Measurements from ENCODE around the gene LOC128125822.

- TF ChIP-seq JUND (IDR thresholded peaks at IDR 0.05) (no peak), EGR1 (IDR thresholded peaks at IDR 0.05; ENCODE audit: low read depth) (no peak), POLR2AphosphoS5 (IDR thresholded peaks at IDR 0.05; ENCODE audit: low read depth, low read length) (no peak), EZH2 (IDR thresholded peaks at IDR 0.05) (no peak), CBX3 (IDR thresholded peaks at IDR 0.05; ENCODE audit: low read depth) (no peak), CTCF (IDR thresholded peaks at IDR 0.05 in 2 of 3, conservative IDR thresholded peaks at IDR 0.05 in 1 of 3; ENCODE audit: borderline replicate concordance in 1 of 3, insufficient read depth in 1 of 3, low read depth in 2 of 3, low read length in 2 of 3) (no peak), POLR2A (IDR thresholded peaks at IDR 0.05; ENCODE audit: borderline replicate concordance, extremely low read depth, insufficient read depth, insufficient read length) (no peak), ELF1 (IDR thresholded peaks at IDR 0.05; ENCODE audit: borderline replicate concordance, low read depth) (no peak), SP1 (IDR thresholded peaks at IDR 0.05; ENCODE audit: low read depth) (no peak), CEBPB (IDR thresholded peaks at IDR 0.05; ENCODE audit: low read depth) (no peak), SIN3A (IDR thresholded peaks at IDR 0.05; ENCODE audit: low read depth) (no peak), RAD21 (IDR thresholded peaks at IDR 0.05; ENCODE audit: low read depth) (no peak)
- TF ChIP-seq, protein P1, sequence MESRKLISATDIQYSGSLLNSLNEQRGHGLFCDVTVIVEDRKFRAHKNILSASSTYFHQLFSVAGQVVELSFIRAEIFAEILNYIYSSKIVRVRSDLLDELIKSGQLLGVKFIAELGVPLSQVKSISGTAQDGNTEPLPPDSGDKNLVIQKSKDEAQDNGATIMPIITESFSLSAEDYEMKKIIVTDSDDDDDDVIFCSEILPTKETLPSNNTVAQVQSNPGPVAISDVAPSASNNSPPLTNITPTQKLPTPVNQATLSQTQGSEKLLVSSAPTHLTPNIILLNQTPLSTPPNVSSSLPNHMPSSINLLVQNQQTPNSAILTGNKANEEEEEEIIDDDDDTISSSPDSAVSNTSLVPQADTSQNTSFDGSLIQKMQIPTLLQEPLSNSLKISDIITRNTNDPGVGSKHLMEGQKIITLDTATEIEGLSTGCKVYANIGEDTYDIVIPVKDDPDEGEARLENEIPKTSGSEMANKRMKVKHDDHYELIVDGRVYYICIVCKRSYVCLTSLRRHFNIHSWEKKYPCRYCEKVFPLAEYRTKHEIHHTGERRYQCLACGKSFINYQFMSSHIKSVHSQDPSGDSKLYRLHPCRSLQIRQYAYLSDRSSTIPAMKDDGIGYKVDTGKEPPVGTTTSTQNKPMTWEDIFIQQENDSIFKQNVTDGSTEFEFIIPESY (IDR thresholded peaks at IDR 0.05; ENCODE audit: extremely low read depth, insufficient replicate concordance, low read length) = no peak
- TF ChIP-seq, protein P2, sequence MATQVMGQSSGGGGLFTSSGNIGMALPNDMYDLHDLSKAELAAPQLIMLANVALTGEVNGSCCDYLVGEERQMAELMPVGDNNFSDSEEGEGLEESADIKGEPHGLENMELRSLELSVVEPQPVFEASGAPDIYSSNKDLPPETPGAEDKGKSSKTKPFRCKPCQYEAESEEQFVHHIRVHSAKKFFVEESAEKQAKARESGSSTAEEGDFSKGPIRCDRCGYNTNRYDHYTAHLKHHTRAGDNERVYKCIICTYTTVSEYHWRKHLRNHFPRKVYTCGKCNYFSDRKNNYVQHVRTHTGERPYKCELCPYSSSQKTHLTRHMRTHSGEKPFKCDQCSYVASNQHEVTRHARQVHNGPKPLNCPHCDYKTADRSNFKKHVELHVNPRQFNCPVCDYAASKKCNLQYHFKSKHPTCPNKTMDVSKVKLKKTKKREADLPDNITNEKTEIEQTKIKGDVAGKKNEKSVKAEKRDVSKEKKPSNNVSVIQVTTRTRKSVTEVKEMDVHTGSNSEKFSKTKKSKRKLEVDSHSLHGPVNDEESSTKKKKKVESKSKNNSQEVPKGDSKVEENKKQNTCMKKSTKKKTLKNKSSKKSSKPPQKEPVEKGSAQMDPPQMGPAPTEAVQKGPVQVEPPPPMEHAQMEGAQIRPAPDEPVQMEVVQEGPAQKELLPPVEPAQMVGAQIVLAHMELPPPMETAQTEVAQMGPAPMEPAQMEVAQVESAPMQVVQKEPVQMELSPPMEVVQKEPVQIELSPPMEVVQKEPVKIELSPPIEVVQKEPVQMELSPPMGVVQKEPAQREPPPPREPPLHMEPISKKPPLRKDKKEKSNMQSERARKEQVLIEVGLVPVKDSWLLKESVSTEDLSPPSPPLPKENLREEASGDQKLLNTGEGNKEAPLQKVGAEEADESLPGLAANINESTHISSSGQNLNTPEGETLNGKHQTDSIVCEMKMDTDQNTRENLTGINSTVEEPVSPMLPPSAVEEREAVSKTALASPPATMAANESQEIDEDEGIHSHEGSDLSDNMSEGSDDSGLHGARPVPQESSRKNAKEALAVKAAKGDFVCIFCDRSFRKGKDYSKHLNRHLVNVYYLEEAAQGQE (IDR thresholded peaks at IDR 0.05; ENCODE audit: low read depth) = no peak
Observed at GRCh38 chr6:63558278-63558677, 14.0 kb upstream of the LOC128125822 start.

Measured in HCT116 (cell line).